ENCODE measurements around the gene CDRT15L2. TPM values are rescaled to one million over a fixed set of nuclear protein-coding genes. Genes with fewer than 3 reads are reported as not detected.
"Not testable (repeated sequence)": the region's sequence is repeated elsewhere in the genome, so short reads cannot be mapped to it uniquely, and the experiment has no call there.

CDRT15L2 gene
- total and polyA plus RNA-seq, 2 donors (not counting 3 experiments of a cell fraction or from before 2014, with no cell fraction given): not detected

DNA sequence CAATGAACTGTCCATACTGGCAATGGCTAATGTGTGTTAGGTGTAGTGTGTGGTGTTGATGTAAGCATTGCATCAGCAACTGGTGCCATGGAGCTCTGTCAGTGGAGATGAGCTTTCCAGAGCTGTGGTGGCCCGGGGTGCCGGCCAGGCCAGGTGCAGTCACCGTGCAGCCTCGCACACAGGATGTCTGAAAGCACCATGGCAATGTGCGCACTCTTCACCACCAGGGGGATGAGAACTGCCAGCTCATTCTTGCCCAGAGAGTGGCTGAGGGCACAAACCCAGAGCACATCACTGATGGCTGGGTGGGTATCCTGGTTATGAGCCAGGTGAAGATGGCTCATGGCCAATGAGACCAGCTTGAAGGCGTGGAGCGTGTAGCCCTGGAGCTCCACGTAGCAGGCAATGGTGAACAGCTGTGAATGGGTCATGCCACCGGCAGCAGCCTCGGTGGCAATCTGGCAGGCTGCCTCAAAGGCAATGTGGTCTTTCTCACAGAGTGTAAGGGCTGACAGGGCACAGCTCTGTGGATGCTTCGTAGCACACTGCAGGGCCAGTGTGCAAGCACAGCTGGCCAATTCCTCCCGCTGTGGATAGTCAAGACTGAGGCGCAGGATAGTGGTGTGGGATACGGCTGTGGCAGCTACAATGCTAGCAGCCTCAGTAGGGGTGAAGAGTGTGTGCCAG, 4.5 kb downstream of the CDRT15L2 start:
- H3K4me1 ChIP-seq (ENCODE audit: control insufficient read depth, extremely low read depth, insufficient read depth, low read length); H3K79me2 ChIP-seq (ENCODE audit: control insufficient read depth, insufficient read depth, low read length); H2AFZ ChIP-seq (ENCODE audit: low read depth, low read length); FAIRE-seq; CTCF ChIA-PET; BruUV-seq (replicated peaks); H3K36me3 ChIP-seq (ENCODE audit: control insufficient read depth in 2 of 2, extremely low read depth in 1 of 2, insufficient read depth in 2 of 2, low read length in 2 of 2); H3K4me2 ChIP-seq (ENCODE audit: insufficient read depth, low read length); DNase-seq (ENCODE audit: low read depth, low spot score); H3K27me3 ChIP-seq (ENCODE audit: control insufficient read depth in 2 of 2, insufficient read depth in 2 of 2, low read length in 2 of 2); H4K20me1 ChIP-seq (replicated peaks; ENCODE audit: control insufficient read depth, extremely low read depth, insufficient read depth, low read length); H3K4me3 ChIP-seq (replicated peaks in 1 of 3; ENCODE audit: insufficient read depth in 1 of 3, low read depth in 1 of 3, low read length in 3 of 3); H3K9ac ChIP-seq (replicated peaks; ENCODE audit: extremely low read depth, insufficient read depth, low read length); POLR2A ChIA-PET; H3K9me1 ChIP-seq (replicated peaks; ENCODE audit: control insufficient read depth, extremely low read depth, insufficient read depth, low read length); intact Hi-C loops (cut with micrococcal nuclease); dilution Hi-C loops (cut with MboI; ENCODE audit: extremely low pct_ligation_motif_present, low sequenced_read_pairs); H3K27ac ChIP-seq (ENCODE audit: insufficient read depth, low read depth, low read length); H3K9me3 ChIP-seq (replicated peaks; ENCODE audit: control insufficient read depth, insufficient read depth, low read length): not testable (repeated sequence)

GRCh38 chr17:20588744-20589453, 9.4 kb downstream of the CDRT15L2 start:
- H2AFZ ChIP-seq (ENCODE audit: low read depth, low read length); H3K9ac ChIP-seq (replicated peaks; ENCODE audit: extremely low read depth, insufficient read depth, low read length); H3K27ac ChIP-seq (ENCODE audit: insufficient read depth, low read depth, low read length); H3K79me2 ChIP-seq (ENCODE audit: control insufficient read depth, insufficient read depth, low read length); DNase-seq (ENCODE audit: low read depth, low spot score); H3K4me2 ChIP-seq (ENCODE audit: insufficient read depth, low read length); H3K4me3 ChIP-seq (replicated peaks in 1 of 3; ENCODE audit: insufficient read depth in 1 of 3, low read depth in 1 of 3, low read length in 3 of 3); H4K20me1 ChIP-seq (replicated peaks; ENCODE audit: control insufficient read depth, extremely low read depth, insufficient read depth, low read length); dilution Hi-C loops (cut with MboI; ENCODE audit: extremely low pct_ligation_motif_present, low sequenced_read_pairs); H3K4me1 ChIP-seq (ENCODE audit: control insufficient read depth, extremely low read depth, insufficient read depth, low read length); H3K9me1 ChIP-seq (replicated peaks; ENCODE audit: control insufficient read depth, extremely low read depth, insufficient read depth, low read length); H3K27me3 ChIP-seq (ENCODE audit: control insufficient read depth in 2 of 2, insufficient read depth in 2 of 2, low read length in 2 of 2); CTCF ChIA-PET; POLR2A ChIA-PET; H3K36me3 ChIP-seq (ENCODE audit: control insufficient read depth in 2 of 2, extremely low read depth in 1 of 2, insufficient read depth in 2 of 2, low read length in 2 of 2); intact Hi-C loops (cut with micrococcal nuclease); H3K9me3 ChIP-seq (replicated peaks; ENCODE audit: control insufficient read depth, insufficient read depth, low read length); BruUV-seq (replicated peaks): not testable (repeated sequence)
- peak; percentile 24 for FAIRE-seq

GRCh38 chr17:20589454-20589810, 9.9 kb downstream of the CDRT15L2 start:
- H3K9me3 ChIP-seq (replicated peaks; ENCODE audit: control insufficient read depth, insufficient read depth, low read length); BruUV-seq (replicated peaks); H3K4me1 ChIP-seq (ENCODE audit: control insufficient read depth, extremely low read depth, insufficient read depth, low read length); H3K36me3 ChIP-seq (ENCODE audit: control insufficient read depth in 2 of 2, extremely low read depth in 1 of 2, insufficient read depth in 2 of 2, low read length in 2 of 2); H4K20me1 ChIP-seq (replicated peaks; ENCODE audit: control insufficient read depth, extremely low read depth, insufficient read depth, low read length); H3K27ac ChIP-seq (ENCODE audit: insufficient read depth, low read depth, low read length); H3K27me3 ChIP-seq (ENCODE audit: control insufficient read depth in 2 of 2, insufficient read depth in 2 of 2, low read length in 2 of 2); dilution Hi-C loops (cut with MboI; ENCODE audit: extremely low pct_ligation_motif_present, low sequenced_read_pairs); H3K9me1 ChIP-seq (replicated peaks; ENCODE audit: control insufficient read depth, extremely low read depth, insufficient read depth, low read length); H2AFZ ChIP-seq (ENCODE audit: low read depth, low read length); DNase-seq (ENCODE audit: low read depth, low spot score); FAIRE-seq; CTCF ChIA-PET; H3K4me2 ChIP-seq (ENCODE audit: insufficient read depth, low read length); POLR2A ChIA-PET; H3K79me2 ChIP-seq (ENCODE audit: control insufficient read depth, insufficient read depth, low read length); H3K9ac ChIP-seq (replicated peaks; ENCODE audit: extremely low read depth, insufficient read depth, low read length); intact Hi-C loops (cut with micrococcal nuclease); H3K4me3 ChIP-seq (replicated peaks in 1 of 3; ENCODE audit: insufficient read depth in 1 of 3, low read depth in 1 of 3, low read length in 3 of 3): not testable (repeated sequence)

GRCh38 chr17:20591040-20591439, 11.5 kb downstream of the CDRT15L2 start:
- H3K4me3 ChIP-seq (replicated peaks in 1 of 3; ENCODE audit: insufficient read depth in 1 of 3, low read depth in 1 of 3, low read length in 3 of 3); H3K9me3 ChIP-seq (replicated peaks; ENCODE audit: control insufficient read depth, insufficient read depth, low read length); H4K20me1 ChIP-seq (replicated peaks; ENCODE audit: control insufficient read depth, extremely low read depth, insufficient read depth, low read length); intact Hi-C loops (cut with micrococcal nuclease); H3K79me2 ChIP-seq (ENCODE audit: control insufficient read depth, insufficient read depth, low read length); dilution Hi-C loops (cut with MboI; ENCODE audit: extremely low pct_ligation_motif_present, low sequenced_read_pairs); BruUV-seq (replicated peaks); POLR2A ChIA-PET; H3K9me1 ChIP-seq (replicated peaks; ENCODE audit: control insufficient read depth, extremely low read depth, insufficient read depth, low read length); H3K4me2 ChIP-seq (ENCODE audit: insufficient read depth, low read length); H3K9ac ChIP-seq (replicated peaks; ENCODE audit: extremely low read depth, insufficient read depth, low read length); H2AFZ ChIP-seq (ENCODE audit: low read depth, low read length); H3K27me3 ChIP-seq (ENCODE audit: control insufficient read depth in 2 of 2, insufficient read depth in 2 of 2, low read length in 2 of 2); H3K27ac ChIP-seq (ENCODE audit: insufficient read depth, low read depth, low read length); CTCF ChIA-PET; H3K36me3 ChIP-seq (ENCODE audit: control insufficient read depth in 2 of 2, extremely low read depth in 1 of 2, insufficient read depth in 2 of 2, low read length in 2 of 2); H3K4me1 ChIP-seq (ENCODE audit: control insufficient read depth, extremely low read depth, insufficient read depth, low read length); FAIRE-seq; DNase-seq (ENCODE audit: low read depth, low spot score): not testable (repeated sequence)
